Right lobe of liver (tissue), 6 donors: ENCODE measurements around the gene PCDHB7. TPM values are rescaled to one million over a fixed set of nuclear protein-coding genes. Genes with fewer than 3 reads are reported as not detected.
"Not testable (repeated sequence)": the region's sequence is repeated elsewhere in the genome, so short reads cannot be mapped to it uniquely, and the experiment has no call there.

Source experiments
- ATAC-seq, 4 donors: fragments of 200-7000 bp; cut with Tn5 transposase; one replicate each; pipeline ENCODE4 v1.9.1; 2020; ENCODE audit warnings: mild to moderate bottlenecking in 4 of 4, moderate library complexity in 4 of 4
- DNase-seq, 3 donors: peaks; one replicate each; pipeline ENCODE4 v3.0.0-alpha.2; 2020
- H3K27ac ChIP-seq, 3 donors: fragments of 200-600 bp; one replicate each; pipeline ENCODE4 v1.8.0; 2022
- H3K27me3 ChIP-seq, 2 donors: fragments of 200-600 bp; one replicate each; pipeline ENCODE4 v1.8.0; 2022
- H3K36me3 ChIP-seq, 4 donors: fragments of 200-600 bp; sonication (generic) in 1 of 4; one replicate each; pipeline versions ENCODE4 v1.5.1 to v1.8.0; 2017 to 2022; ENCODE audit warnings: control low read depth in 1 of 4
- H3K4me1 ChIP-seq, 4 donors: fragments of 200-600 bp; sonication (generic) in 1 of 4; one replicate each; pipeline versions ENCODE4 v1.5.1 to v1.8.0; 2017 to 2022; ENCODE audit warnings: control low read depth in 1 of 4
- H3K4me3 ChIP-seq, 3 donors: fragments of 200-600 bp; one replicate each; pipeline ENCODE4 v1.8.0; 2022
- H3K9me3 ChIP-seq, 4 donors: fragments of 200-600 bp; sonication (generic) in 1 of 4; one replicate each; pipeline versions ENCODE4 v1.5.1 to v1.8.0; 2017 to 2022; ENCODE audit warnings: control low read depth in 1 of 4
- POLR2A ChIP-seq: fragments of 450-650 bp; IDR thresholded peaks from one replicate; pipeline ENCODE4 v1.6.1; 2017; ENCODE audit warnings: antibody characterized with exemption, mild to moderate bottlenecking
- WGBS: methylation state at CpG from one replicate; pipeline ENCODE4 v1.1.6; 2018; ENCODE audit warnings: low coverage, low lambda C conversion rate; ENCODE audit not compliant: insufficient coverage; ENCODE audit errors: missing lambda C conversion rate; 5-methylcytosine and 5-hydroxymethylcytosine counted together
- intact Hi-C, 2 donors: fragments of 100-400 bp; cut with DNase I; formaldehyde crosslinking; loops; one replicate each; pipeline versions ENCODE4 v1.11.2 to v1.14.1; 2022
- total RNA-seq, 6 experiments: library from RNA; depleted of rRNA in 2 of 6; stranded (reverse); fragments of >200 nt in 2 of 6; fragmentation: NEBNext Ultra II Directional in 3 of 6; extraction: Animal tissue kit (Norgen Biotek cat#: 25700) in 3 of 6; gene quantifications; one replicate each; pipeline versions ENCODE4 v1.1.0 to v1.2.4, GENCODE V29; 2016 to 2023
- TF ChIP-seq, protein P1 (sequence below), 4 donors: fragments of 200-600 bp in 3 of 4; fragments of 450-650 bp in 1 of 4; IDR thresholded peaks; one replicate each; pipeline versions ENCODE4 v1.5.1 to v1.8.0; 2016 to 2022; ENCODE audit warnings: antibody characterized with exemption in 4 of 4, mild to moderate bottlenecking in 2 of 4
- donor health status: DM: no; HTN: yes; CAD: no.
- donor health status: DM: no; HTN: no; CAD: no.
- donor health status: DM: no; HTN: no; CAD: no.
- donor health status: DM: no; HTN: yes; CAD: no.
- donor health status: DM: no; HTN: yes; CAD: no.

The PCDHB7 gene
- total RNA-seq, 6 experiments from 2014 or later, result 0.07 to 0.31 (median 0.13) TPM

DNA sequence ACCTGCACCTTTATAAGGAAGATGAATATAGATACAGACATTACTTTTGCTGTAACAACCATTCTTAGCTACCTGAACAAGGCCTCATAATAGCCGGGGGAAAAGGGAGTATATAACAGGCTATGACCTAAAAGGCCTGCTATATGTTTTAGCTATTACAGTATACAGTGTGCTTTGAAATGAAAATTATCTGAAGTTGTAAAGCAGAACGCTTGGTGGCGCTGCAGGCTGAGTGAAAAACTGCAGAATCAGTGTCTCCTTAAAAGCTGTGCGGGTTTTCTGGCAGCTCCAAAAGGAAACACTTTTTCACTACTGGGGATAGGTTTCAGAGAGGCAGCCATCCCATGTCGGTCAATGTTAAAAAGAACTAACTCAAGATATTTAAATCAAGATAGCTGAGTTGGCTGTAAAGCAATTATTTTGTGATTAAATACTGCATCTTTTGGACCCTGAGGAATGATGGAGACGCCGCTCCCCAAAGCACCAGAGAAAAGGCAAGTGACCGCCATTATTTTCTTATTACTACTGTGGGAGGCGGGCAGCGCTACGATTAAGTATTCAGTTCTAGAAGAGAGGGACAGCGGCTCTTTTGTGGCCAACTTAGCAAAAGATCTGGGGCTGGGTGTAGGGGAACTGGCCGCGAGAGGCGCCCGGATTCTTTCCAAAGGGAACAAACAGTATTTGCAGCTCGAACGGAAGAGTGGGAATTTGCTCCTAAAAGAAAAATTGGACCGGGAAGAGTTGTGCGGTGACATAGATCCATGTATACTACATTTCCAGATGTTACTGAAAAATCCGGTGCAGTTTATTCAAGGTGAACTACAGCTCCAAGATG lies 16.7 kb upstream of the PCDHB7 start:
- no peaks in the 10 kb centered on the region for H3K36me3 ChIP-seq
- H3K4me1 ChIP-seq, result no peaks in the 10 kb centered on the region
- no peaks in the 10 kb centered on the region for H3K27me3 ChIP-seq
- ATAC-seq (no peak), DNase-seq (no peak)
- no peaks in the 10 kb centered on the region for H3K9me3 ChIP-seq
- TF ChIP-seq, protein P1, sequence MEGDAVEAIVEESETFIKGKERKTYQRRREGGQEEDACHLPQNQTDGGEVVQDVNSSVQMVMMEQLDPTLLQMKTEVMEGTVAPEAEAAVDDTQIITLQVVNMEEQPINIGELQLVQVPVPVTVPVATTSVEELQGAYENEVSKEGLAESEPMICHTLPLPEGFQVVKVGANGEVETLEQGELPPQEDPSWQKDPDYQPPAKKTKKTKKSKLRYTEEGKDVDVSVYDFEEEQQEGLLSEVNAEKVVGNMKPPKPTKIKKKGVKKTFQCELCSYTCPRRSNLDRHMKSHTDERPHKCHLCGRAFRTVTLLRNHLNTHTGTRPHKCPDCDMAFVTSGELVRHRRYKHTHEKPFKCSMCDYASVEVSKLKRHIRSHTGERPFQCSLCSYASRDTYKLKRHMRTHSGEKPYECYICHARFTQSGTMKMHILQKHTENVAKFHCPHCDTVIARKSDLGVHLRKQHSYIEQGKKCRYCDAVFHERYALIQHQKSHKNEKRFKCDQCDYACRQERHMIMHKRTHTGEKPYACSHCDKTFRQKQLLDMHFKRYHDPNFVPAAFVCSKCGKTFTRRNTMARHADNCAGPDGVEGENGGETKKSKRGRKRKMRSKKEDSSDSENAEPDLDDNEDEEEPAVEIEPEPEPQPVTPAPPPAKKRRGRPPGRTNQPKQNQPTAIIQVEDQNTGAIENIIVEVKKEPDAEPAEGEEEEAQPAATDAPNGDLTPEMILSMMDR (IDR thresholded peaks at IDR 0.05), result no peak
- no peak for TF ChIP-seq POLR2A
- intact Hi-C loops, result no loop called here
- no peak overlapping the region for H3K4me3 ChIP-seq
- no peak overlapping the region for H3K27ac ChIP-seq
- WGBS, result 28% methylated on average over 21 of the region's 21 CpGs

DNA sequence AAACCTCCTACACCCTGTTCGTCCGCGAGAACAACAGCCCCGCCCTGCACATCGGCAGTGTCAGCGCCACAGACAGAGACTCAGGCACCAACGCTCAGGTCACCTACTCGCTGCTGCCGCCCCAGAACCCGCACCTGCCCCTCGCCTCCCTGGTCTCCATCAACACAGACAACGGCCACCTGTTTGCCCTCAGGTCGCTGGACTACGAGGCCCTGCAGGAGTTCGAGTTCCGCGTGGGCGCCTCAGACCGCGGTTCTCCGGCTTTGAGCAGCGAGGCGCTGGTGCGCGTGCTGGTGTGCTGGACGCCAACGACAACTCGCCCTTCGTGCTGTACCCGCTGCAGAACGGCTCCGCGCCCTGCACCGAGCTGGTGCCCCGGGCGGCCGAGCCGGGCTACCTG lies 15.1 kb upstream of the PCDHB7 start:
- H3K36me3 ChIP-seq, DNase-seq, ATAC-seq, H3K27ac ChIP-seq, H3K27me3 ChIP-seq, H3K9me3 ChIP-seq, H3K4me1 ChIP-seq, intact Hi-C loops, H3K4me3 ChIP-seq: not testable (repeated sequence)
- 31% methylated on average over 16 of the region's 38 CpGs for WGBS

DNA sequence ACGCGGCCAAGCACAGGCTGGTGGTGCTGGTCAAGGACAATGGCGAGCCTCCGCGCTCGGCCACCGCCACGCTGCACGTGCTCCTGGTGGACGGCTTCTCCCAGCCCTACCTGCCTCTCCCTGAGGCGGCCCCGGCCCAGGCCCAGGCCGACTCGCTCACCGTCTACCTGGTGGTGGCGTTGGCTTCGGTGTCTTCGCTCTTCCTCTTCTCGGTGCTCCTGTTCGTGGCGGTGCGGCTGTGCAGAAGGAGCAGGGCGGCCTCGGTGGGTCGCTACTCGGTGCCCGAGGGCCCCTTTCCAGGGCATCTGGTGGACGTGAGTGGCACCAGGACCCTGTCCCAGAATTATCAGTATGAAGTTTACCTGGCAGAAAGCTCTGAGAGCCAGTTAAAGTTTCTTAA lies 14.5 kb upstream of the PCDHB7 start:
- H3K27ac ChIP-seq, ATAC-seq, H3K27me3 ChIP-seq, intact Hi-C loops, H3K4me3 ChIP-seq, H3K36me3 ChIP-seq, DNase-seq, H3K9me3 ChIP-seq, H3K4me1 ChIP-seq: not testable (repeated sequence)
- WGBS, result 20% methylated on average over 2 of the region's 28 CpGs

DNA sequence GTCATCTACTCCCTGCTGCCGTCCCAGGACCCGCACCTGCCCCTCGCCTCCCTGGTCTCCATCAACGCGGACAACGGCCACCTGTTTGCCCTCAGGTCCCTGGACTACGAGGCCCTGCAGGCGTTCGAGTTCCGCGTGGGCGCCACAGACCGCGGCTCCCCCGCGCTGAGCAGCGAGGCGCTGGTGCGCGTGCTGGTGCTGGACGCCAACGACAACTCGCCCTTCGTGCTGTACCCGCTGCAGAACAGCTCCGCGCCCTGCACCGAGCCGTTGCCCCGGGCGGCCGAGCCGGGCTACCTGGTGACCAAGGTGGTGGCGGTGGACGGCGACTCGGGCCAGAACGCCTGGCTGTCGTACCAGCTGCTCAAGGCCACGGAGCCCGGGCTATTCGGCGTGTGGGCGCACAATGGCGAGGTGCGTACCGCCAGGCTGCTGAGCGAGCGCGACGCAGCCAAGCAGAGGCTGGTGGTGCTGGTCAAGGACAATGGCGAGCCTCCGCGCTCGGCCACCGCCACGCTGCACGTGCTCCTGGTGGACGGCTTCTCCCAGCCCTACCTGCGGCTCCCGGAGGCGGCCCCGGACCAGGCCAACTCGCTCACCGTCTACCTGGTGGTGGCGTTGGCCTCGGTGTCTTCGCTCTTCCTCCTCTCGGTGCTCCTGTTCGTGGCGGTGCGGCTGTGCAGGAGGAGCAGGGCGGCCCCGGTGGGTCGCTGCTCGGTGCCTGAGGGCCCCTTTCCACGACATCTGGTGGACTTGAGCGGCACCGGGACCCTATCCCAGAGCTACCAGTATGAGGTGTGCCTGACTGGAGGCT lies 2.1 kb downstream of the PCDHB7 start:
- DNase-seq, H3K4me3 ChIP-seq, H3K9me3 ChIP-seq, H3K4me1 ChIP-seq, H3K27ac ChIP-seq, intact Hi-C loops, ATAC-seq, H3K27me3 ChIP-seq, H3K36me3 ChIP-seq: not testable (repeated sequence)
- WGBS, result 30% methylated on average over 29 of the region's 79 CpGs

DNA sequence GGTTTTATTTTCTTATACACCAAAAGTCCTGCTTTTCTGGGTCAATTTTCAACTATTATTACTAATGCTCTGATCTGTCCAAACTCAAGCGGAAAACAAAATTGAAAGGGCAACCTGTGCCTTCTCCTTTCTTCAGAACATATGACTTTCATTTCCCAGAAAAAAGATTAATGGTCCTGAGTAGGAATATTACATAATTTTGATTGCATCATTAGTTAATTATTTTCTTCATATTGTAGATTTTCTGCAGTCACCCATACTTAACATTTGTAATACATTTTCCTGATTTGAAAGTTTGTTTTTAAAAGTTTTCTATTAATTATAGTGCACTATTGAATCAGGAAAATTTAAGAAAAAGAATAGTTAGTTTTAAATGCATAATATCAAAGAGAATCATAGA lies 3.5 kb downstream of the PCDHB7 start:
- Histone ChIP-seq H3K9me3 (no peaks in the 10 kb centered on the region), H3K4me3 (no peak overlapping the region), H3K4me1 (no peaks in the 10 kb centered on the region), H3K27me3 (peaks cover 0 to 10% of the 10 kb centered on the region in 2 donors), H3K27ac (no peak overlapping the region), H3K36me3 (no peaks in the 10 kb centered on the region)
- no peak for TF ChIP-seq POLR2A
- TF ChIP-seq, protein P1 (IDR thresholded peaks at IDR 0.05), result no peak
- 38% methylated on average over 1 of the region's 1 CpG for WGBS
- intact Hi-C loops, result no loop called here
- DNase-seq, result no peak
- no peak for ATAC-seq

DNA sequence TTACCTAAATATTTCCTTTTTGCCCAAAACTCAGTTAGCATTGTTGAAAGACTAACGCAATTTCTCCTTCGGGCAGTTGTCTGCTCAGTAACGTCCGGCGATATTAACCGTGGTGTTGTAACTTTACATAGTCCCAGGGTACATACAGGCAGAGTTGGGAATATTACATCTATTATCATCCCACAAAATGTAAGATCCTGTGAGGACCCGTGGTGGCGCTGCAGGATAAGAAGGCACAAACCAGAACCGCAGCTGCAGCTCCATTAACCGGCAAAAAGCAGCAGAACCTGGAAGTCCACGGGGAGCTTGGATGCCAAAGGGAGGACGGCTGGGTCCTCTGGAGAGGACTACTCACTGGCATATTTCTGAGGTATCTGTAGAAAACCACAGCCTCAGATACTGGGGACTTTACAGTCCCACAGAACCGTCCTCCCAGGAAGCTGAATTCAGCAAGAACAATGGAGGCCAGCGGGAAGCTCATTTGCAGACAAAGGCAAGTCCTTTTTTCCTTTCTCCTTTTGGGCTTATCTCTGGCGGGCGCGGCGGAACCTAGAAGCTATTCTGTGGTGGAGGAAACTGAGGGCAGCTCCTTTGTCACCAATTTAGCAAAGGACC lies 5.2 kb downstream of the PCDHB7 start, which contains the start of gene PCDHB8:
TSS of gene PCDHB8 (plus strand) at position 214 of the 615 bp plus-strand sequence. CDS start at position 459, 245 bp downstream.
- H3K4me3 ChIP-seq, H3K27me3 ChIP-seq, DNase-seq, H3K27ac ChIP-seq, intact Hi-C loops, H3K36me3 ChIP-seq, H3K9me3 ChIP-seq, H3K4me1 ChIP-seq: not testable (repeated sequence)
- peak in 1 of 4 donors; percentile 51 for ATAC-seq
- 32% methylated on average over 14 of the region's 18 CpGs for WGBS

DNA sequence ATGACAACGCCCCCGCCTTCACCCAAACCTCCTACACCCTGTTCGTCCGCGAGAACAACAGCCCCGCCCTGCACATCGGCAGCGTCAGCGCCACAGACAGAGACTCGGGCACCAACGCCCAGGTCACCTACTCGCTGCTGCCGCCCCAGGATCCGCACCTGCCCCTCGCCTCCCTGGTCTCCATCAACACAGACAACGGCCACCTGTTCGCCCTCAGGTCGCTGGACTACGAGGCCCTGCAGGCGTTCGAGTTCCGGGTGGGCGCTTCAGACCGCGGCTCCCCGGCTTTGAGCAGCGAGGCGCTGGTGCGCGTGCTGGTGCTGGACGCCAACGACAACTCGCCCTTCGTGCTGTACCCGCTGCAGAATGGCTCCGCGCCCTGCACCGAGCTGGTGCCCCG lies 6.9 kb downstream of the PCDHB7 start:
- H3K36me3 ChIP-seq, H3K27ac ChIP-seq, H3K4me3 ChIP-seq, H3K4me1 ChIP-seq, ATAC-seq, DNase-seq, H3K27me3 ChIP-seq, intact Hi-C loops, H3K9me3 ChIP-seq: not testable (repeated sequence)
- WGBS, result 30% methylated on average over 16 of the region's 39 CpGs

DNA sequence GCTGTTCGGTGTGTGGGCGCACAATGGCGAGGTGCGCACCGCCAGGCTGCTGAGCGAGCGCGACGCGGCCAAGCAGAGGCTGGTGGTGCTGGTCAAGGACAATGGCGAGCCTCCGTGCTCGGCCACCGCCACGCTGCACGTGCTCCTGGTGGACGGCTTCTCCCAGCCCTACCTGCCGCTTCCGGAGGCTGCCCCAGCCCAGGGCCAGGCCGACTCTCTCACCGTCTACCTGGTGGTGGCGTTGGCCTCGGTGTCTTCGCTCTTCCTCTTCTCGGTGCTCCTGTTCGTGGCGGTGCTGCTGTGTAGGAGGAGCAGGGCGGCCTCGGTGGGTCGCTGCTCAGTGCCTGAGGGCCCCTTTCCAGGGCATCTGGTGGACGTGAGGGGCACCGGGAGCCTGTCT lies 7.4 kb downstream of the PCDHB7 start:
- H3K36me3 ChIP-seq, H3K9me3 ChIP-seq, H3K27ac ChIP-seq, DNase-seq, ATAC-seq, intact Hi-C loops, H3K27me3 ChIP-seq, H3K4me1 ChIP-seq, H3K4me3 ChIP-seq: not testable (repeated sequence)
- 20% methylated on average over 1 of the region's 32 CpGs for WGBS
